ENCODE results near the gene GBX1. TPM values are rescaled to one million over a fixed set of nuclear protein-coding genes. Genes with fewer than 3 reads are reported as not detected.

The GBX1 gene
- total RNA-seq, 1 donor from 2014 or later = 2.4 TPM

- intact Hi-C loops (cut with DNase I) = loop anchor here (2.0 kb wide), 1 partner anchor 180 kb away; no protein-coding TSS in a partner anchor
- DNase-seq (ENCODE audit: missing footprints) = no peak
- ATAC-seq = no peak
These were observed 44.7 kb downstream of the GBX1 start for GRCh38 chr7:151122796-151123157.

GRCh38 chr7:151122276-151122675 is 45.2 kb downstream of the GBX1 start:
- ATAC-seq (peak; percentile 28), DNase-seq (ENCODE audit: missing footprints) (no peak)
- intact Hi-C loops (cut with DNase I) = loop anchor here (2.0 kb wide), 1 partner anchor 181 kb away; no protein-coding TSS in a partner anchor

DNA sequence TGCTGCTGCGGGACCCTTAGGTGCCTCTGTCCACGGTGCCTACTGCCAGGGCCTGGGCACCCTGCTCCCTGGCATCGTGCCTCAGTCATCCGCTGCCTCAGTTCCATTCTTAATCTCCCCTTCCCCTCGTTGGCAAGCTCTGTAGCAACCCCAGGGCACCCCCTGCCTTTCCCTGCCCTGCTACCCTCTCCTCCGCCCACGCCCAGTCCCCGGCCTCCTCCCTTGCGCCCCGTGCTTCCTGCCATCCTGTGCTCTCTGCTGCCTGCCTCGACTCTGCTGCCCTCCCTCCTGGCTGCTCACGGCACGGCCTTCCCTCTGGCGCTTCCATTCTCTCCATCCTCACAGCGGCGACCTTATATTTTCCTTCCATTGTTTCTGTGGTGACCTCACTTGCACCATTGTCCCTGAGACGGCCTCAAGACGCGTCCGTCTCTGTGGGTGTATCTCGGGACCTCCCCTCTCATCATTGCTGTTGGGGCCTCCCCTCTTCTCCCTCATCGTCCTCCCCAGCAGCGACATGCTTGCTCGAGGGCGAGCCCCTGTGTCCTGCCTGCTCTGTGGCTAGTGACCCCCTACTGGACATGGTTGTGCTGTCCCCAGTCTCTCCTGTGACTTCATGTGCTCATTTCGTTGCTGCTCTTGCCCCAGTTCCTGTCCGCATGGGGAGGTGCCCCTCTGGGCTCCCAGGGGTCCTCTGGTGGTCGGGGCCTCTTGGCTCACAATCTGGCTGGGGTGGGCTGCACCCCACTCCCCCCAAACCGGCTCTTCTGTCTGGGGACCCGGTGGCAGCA is 45.9 kb downstream of the GBX1 start:
- ATAC-seq = no peak
- no peak for DNase-seq (ENCODE audit: missing footprints)
- intact Hi-C loops (cut with DNase I) = loop anchor here (2.0 kb wide), 1 partner anchor 181 kb away; no protein-coding TSS in a partner anchor

- ATAC-seq (no peak), DNase-seq (ENCODE audit: missing footprints) (no peak)
- intact Hi-C loops (cut with DNase I) = no loop called here
These were observed 46.6 kb downstream of the GBX1 start for GRCh38 chr7:151120896-151121295.

DNA sequence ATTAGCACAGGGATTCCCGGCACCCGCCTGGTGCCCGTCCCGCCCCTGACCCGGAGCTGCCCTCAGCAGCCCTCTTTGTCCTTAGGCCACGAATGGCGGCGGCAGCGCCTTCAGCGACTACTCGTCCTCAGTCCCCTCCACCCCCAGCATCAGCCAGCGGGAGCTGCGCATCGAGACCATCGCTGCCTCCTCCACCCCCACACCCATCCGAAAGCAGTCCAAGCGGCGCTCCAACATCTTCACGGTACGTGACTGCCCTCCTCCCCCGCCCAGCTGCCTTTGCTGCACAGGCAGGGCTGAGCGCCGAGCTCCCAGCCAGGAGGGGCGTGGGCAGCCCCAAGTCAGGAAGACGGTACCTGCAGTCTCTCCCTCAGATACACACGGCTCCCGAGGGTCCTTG is 47.6 kb downstream of the GBX1 start:
- intact Hi-C loops (cut with DNase I) = no loop called here

DNA sequence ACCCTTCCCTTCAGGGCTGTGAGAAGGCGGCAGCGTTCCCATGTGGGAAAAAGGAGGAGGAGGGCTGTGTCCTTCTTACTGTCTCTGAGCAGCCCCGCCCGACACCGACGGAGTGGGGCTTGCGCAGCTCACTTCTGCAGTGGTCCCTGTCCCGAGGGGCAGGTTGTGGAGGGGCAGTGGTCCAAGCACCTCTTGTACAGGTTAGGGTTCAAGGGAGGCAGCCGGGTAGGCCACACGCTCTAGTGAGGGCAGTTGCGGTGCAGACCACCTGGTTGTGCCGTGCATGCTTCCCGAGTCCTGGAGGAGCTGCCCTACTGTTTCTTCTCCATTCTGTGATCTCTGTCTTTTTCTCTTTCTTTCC is 48.5 kb downstream of the GBX1 start:
- no peak for DNase-seq (ENCODE audit: missing footprints)
- intact Hi-C loops (cut with DNase I) = no loop called here
- no peak for ATAC-seq

More for the DNA sequence above, 47.6 kb downstream of the GBX1 start:
- ATAC-seq (no peak), DNase-seq (ENCODE audit: missing footprints) (no peak)

DNA sequence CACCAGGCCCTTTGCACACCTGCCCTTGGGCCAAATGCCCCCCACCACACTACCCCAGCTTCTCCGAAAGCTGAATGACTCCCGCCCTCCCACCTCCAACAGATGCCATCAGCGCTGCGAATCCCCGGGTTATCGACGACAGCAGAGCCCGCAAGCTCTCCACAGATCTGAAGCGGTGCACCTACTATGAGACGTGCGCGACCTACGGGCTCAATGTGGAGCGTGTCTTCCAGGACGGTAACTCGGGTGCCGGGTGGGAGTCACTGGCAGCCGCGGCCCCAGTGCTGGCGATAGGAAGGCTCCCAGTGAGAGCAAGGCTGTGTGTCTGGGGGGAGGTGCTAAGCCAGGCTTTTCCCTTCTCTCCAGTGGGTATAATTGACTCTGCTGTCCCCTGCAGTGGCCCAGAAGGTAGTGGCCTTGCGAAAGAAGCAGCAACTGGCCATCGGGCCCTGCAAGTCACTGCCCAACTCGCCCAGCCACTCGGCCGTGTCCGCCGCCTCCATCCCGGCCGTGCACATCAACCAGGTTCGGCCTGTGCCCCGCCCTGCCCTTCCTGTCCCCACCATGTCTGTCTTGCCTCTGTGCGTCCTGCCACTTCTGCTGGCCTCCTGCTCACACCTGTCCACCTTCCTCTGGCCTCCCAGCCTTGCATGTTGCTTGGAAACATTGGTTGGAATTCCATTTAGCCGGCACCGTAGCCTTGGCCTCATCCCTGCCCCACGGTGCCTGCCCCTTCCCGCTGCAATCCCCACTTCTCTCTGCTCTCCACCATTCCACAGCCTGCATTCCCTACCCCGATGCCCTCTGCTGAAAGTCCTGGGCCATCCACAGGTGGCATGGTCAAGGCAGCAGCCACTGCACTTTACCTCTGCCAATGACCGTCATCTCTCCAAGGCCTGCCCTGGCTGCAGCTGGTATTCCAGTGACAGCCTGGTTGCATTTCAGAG is 49.1 kb downstream of the GBX1 start:
- DNase-seq (ENCODE audit: missing footprints) (no peak), ATAC-seq (no peak)
- intact Hi-C loops (cut with DNase I) = no loop called here

DNA sequence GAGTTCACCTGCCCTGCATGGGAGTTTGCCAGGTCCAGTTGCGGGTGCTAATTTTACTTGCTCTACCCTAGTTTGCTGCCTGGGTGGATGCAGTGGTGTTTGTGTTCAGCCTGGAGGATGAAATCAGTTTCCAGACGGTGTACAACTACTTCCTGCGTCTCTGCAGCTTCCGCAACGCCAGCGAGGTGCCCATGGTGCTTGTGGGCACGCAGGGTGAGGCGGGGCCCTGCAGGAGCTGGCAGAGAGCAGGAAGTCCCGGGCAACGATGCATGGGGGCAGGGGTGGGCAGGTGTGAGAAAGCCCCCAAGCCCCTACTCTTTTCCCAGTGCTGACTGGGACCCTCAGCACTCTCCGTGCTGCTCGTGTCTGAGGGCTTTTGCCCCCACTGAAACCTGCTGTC is 49.9 kb downstream of the GBX1 start:
- intact Hi-C loops (cut with DNase I) = no loop called here

GRCh38 chr7:151116603-151117440 is 50.7 kb downstream of the GBX1 start:
- DNase-seq (ENCODE audit: missing footprints) (peak; percentile 63), ATAC-seq (no peak)
- intact Hi-C loops (cut with DNase I) = no loop called here

More for the DNA sequence above, 49.9 kb downstream of the GBX1 start:
- DNase-seq (ENCODE audit: missing footprints) (peak; percentile 44), ATAC-seq (no peak)

DNA sequence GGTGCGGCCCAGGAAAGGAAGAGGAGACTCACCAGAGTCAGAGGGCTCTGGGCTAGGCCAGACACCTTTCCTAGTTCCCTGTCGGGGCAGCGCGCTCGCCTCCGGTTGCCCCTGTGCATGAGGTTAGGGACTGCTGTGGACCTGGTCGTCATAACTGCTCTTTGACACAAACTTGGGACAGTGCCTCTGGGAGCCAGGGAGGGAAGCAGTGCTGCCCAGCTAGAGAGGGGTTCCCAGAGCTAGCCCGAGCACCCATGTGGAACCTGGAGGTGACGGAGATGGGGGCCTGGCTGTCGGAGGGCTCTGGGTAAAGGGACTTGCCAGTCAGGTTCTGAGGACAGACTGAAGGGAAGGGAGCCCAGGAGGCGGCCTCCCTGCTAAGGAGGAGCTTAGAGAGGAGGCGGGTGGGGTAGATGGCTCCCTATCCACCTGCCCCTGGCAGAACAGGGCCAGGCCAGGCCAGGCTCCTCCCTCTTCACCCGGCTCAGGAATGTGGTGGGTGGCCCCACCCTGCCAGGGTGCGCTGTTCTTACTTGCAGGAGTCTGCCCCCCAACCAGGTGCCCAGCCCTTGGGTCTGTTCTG is 51.6 kb downstream of the GBX1 start:
- intact Hi-C loops (cut with DNase I) = loop anchor here (2.0 kb wide), 1 partner anchor 59 kb away; the partner anchor contains the start of gene CDK5
- peak; percentile 50 for DNase-seq (ENCODE audit: missing footprints)
- no peak for ATAC-seq

GRCh38 chr7:151115121-151115835 is 52.2 kb downstream of the GBX1 start:
- ATAC-seq (peak; percentile 16), DNase-seq (ENCODE audit: missing footprints) (no peak)
- intact Hi-C loops (cut with DNase I) = loop anchor here (2.0 kb wide), 1 partner anchor 58 kb away; the partner anchor contains the start of gene CDK5

DNA sequence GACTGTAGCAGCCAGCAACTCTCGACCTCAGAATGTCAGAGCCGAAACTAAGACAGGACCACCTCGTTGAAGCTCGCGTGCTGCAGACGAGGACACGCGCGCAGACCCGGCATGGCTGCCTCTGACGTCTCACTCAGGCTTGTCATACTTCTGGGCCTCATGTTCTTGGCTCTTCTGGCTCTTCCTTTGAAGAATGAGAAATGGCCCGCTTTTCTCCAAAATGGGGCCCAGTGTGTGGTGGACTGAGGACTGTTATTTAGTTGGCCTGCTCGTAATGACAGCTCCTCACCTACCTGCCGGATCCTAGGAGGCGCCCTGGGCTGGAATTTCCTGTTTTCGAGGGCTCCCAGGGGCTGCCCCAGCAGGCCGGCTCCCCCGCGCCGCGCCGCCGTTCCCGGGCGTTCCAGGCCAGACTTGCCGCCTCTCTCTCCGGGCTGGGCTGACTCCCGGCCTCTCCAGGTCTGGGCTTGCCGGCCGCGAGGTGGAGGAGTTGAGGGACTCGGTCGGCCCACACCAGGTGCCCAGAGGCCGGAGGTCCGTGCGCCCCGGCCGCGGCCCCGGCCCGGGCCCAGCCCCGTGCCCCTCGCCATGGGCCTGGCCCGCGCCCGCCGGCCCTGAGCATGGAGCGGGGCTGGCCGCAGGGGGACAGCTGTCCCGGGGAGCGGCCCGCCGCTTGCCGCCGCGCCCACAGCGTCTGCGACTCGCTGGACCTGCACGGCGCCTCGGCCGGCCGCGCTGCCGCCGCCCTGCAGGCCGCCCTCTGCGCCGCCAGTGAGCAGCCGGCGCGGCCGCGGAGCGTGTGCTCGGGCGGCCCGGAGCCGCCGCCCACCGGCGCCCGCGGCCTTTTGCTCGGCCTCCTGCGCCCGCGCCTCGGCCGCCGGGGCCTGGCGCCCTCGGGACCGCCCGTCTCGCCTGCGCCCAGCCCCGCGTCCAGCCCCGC is 53.1 kb downstream of the GBX1 start:
- ATAC-seq = no peak
- no peak for DNase-seq (ENCODE audit: missing footprints)
- intact Hi-C loops (cut with DNase I) = loop anchor here (2.0 kb wide), 1 partner anchor 58 kb away; the partner anchor contains the start of gene CDK5

GRCh38 chr7:151113344-151114150 is 53.9 kb downstream of the GBX1 start:
- no peak for DNase-seq (ENCODE audit: missing footprints)
- intact Hi-C loops (cut with DNase I) = loop anchor here (2.0 kb wide), 1 partner anchor 57 kb away; the partner anchor contains the start of gene CDK5
- no peak for ATAC-seq

- ATAC-seq (peak; percentile 79), DNase-seq (ENCODE audit: missing footprints) (peak; percentile 88)
- intact Hi-C loops (cut with DNase I) = loop anchor here (2.0 kb wide), 1 partner anchor 82 kb away; the partner anchor contains the start of gene ABCB8
These were observed 56.4 kb downstream of the GBX1 start for GRCh38 chr7:151110941-151111645.
